H1 (cell line): ENCODE results near the gene NBEA. TPM values are rescaled to one million over a fixed set of nuclear protein-coding genes. Genes with fewer than 3 reads are reported as not detected.
A peak's percentile ranks its signal among the peaks of the same experiment; 100 is the strongest.

Source experiments
- CTCF ChIA-PET: fragments of 300-600 bp; sonication (Branson Sonifier 250); formaldehyde crosslinking; loops from one replicate; lab custom pipeline; 2021; ENCODE audit not compliant: partially characterized antibody; lab: Charles Lee
- POLR2A ChIA-PET: fragments of 300-600 bp; sonication (Branson Sonifier 250); formaldehyde crosslinking; loops from one replicate; lab custom pipeline; 2021; ENCODE audit warnings: inconsistent platforms; ENCODE audit not compliant: partially characterized antibody; lab: Charles Lee
- DNase-seq, 2 experiments: peaks; one replicate each; pipeline versions ENCODE4 v3.0.0 to v3.0.0-alpha.2; 2010 to 2022; ENCODE audit warnings: low spot score in 2 of 2, low read depth in 1 of 2, mixed read lengths in 1 of 2
- FAIRE-seq: peaks from 2 replicates; lab custom pipeline; 2011; peaks lifted over from hg19 to GRCh38; lab: Jason Lieb, UNC
- H2AFZ ChIP-seq: 2 replicates; pipeline ENCODE4 v1.8.1; 2012; ENCODE audit warnings: low read length, inconsistent platforms
- H2AK5ac ChIP-seq: 2 replicates; pipeline ENCODE4 v1.6.1; 2013; ENCODE audit warnings: low read depth, low read length
- H2BK120ac ChIP-seq: replicated peaks from 2 replicates; pipeline ENCODE3; 2013; ENCODE audit warnings: low read depth, low read length, inconsistent platforms
- H2BK12ac ChIP-seq: 2 replicates; pipeline ENCODE4 v1.6.1; 2013; ENCODE audit warnings: low read depth, low read length
- H2BK15ac ChIP-seq: 2 replicates; pipeline ENCODE4 v1.6.1; 2013; ENCODE audit warnings: low read length
- H2BK20ac ChIP-seq: 2 replicates; pipeline ENCODE4 v1.6.1; 2013; ENCODE audit warnings: low read length
- H2BK5ac ChIP-seq: 2 replicates; pipeline ENCODE4 v1.6.1; 2013; ENCODE audit warnings: low read depth, low read length
- H3K14ac ChIP-seq: 2 replicates; pipeline ENCODE4 v1.6.1; 2013; ENCODE audit warnings: inconsistent platforms; ENCODE audit not compliant: insufficient read length
- H3K18ac ChIP-seq: 2 replicates; pipeline ENCODE4 v1.6.1; 2013; ENCODE audit warnings: low read length; ENCODE audit errors: extremely low read depth
- H3K23ac ChIP-seq: 2 replicates; pipeline ENCODE4 v1.6.1; 2013; ENCODE audit warnings: inconsistent platforms; ENCODE audit not compliant: insufficient read length
- H3K23me2 ChIP-seq: 2 replicates; pipeline ENCODE4 v1.6.1; 2013; ENCODE audit warnings: low read depth, low read length
- H3K27ac ChIP-seq: 2 replicates; pipeline ENCODE4 v1.6.1; 2011; ENCODE audit warnings: low read depth, low read length, inconsistent platforms
- H3K27me3 ChIP-seq, 4 experiments: replicated peaks in 1 of 4; 1 replicate in 1 of 4; 2 replicates in 3 of 4; pipeline versions ENCODE4 v1.6.1 to v1.8.1; 2011 to 2013; ENCODE audit warnings: low read length in 3 of 4, mild to moderate bottlenecking in 3 of 4, inconsistent platforms in 2 of 4, mixed read lengths in 2 of 4, moderate library complexity in 1 of 4; ENCODE audit not compliant: control insufficient read depth in 3 of 4, insufficient read depth in 3 of 4; ENCODE audit errors: extremely low read depth in 1 of 4
- H3K36me3 ChIP-seq, 4 experiments: 2 replicates each; pipeline versions ENCODE4 v1.6.1 to v1.8.1; 2011 to 2013; ENCODE audit warnings: mild to moderate bottlenecking in 4 of 4, low read length in 3 of 4, moderate library complexity in 2 of 4, control low read depth in 1 of 4, inconsistent platforms in 1 of 4; ENCODE audit not compliant: insufficient read depth in 4 of 4, control insufficient read depth in 2 of 4
- H3K4ac ChIP-seq: replicated peaks from 2 replicates; pipeline ENCODE3; 2013; ENCODE audit warnings: low read length, low read depth, mixed read lengths, inconsistent platforms; ENCODE audit not compliant: insufficient read length
- H3K4me1 ChIP-seq, 4 experiments: replicated peaks in 1 of 4; 1 replicate in 1 of 4; 2 replicates in 3 of 4; pipeline versions ENCODE4 v1.6.1 to v1.8.1; 2011 to 2013; ENCODE audit warnings: low read length in 3 of 4, inconsistent platforms in 2 of 4, mixed read lengths in 1 of 4; ENCODE audit not compliant: insufficient read depth in 4 of 4, control insufficient read depth in 3 of 4
- H3K4me2 ChIP-seq, 2 experiments: 2 replicates each; pipeline versions ENCODE4 v1.6.1 to v1.8.1; 2011 to 2013; ENCODE audit warnings: low read depth in 2 of 2, low read length in 2 of 2, control low read depth in 1 of 2, inconsistent platforms in 1 of 2, mild to moderate bottlenecking in 1 of 2; ENCODE audit not compliant: insufficient read depth in 1 of 2
- H3K4me3 ChIP-seq, 4 experiments: fragments of 200-600, 300-600 bp in 1 of 4; sonication (generic), shearing (Covaris generic), sonication (Bioruptor Twin) in 1 of 4; 2 replicates each; pipeline versions ENCODE4 v1.5.1 to v1.8.1; 2011 to 2016; ENCODE audit warnings: low read length in 4 of 4, low read depth in 3 of 4, control low read depth in 2 of 4, inconsistent platforms in 2 of 4, mild to moderate bottlenecking in 2 of 4, mixed read lengths in 1 of 4, moderate library complexity in 1 of 4; ENCODE audit not compliant: insufficient read depth in 2 of 4; ENCODE audit errors: extremely low read depth in 1 of 4
- H3K56ac ChIP-seq: replicated peaks from 2 replicates; pipeline ENCODE3; 2013; ENCODE audit warnings: low read depth, mild to moderate bottlenecking, mixed read lengths, low read length, inconsistent platforms; ENCODE audit not compliant: insufficient read length
- H3K79me1 ChIP-seq: 2 replicates; pipeline ENCODE4 v1.6.1; 2013; ENCODE audit warnings: low read depth, low read length, control low read depth
- H3K79me2 ChIP-seq, 2 experiments: 2 replicates each; pipeline versions ENCODE4 v1.6.1 to v1.8.1; 2012 to 2013; ENCODE audit warnings: low read length in 2 of 2, mild to moderate bottlenecking in 2 of 2, inconsistent platforms in 1 of 2; ENCODE audit not compliant: insufficient read depth in 2 of 2, control insufficient read depth in 1 of 2
- H3K9ac ChIP-seq, 4 experiments: replicated peaks in 1 of 4; 1 replicate in 1 of 4; 2 replicates in 3 of 4; pipeline versions ENCODE4 v1.6.1 to v1.8.1; 2011 to 2013; ENCODE audit warnings: low read depth in 3 of 4, low read length in 3 of 4, control low read depth in 2 of 4, mild to moderate bottlenecking in 2 of 4, moderate library complexity in 2 of 4, inconsistent platforms in 1 of 4; ENCODE audit errors: extremely low read depth in 1 of 4
- H3K9me3 ChIP-seq, 2 experiments: 2 replicates each; pipeline versions ENCODE4 v1.6.1 to v1.8.1; 2012 to 2013; ENCODE audit warnings: mild to moderate bottlenecking in 2 of 2, moderate library complexity in 2 of 2, control low read depth in 1 of 2, inconsistent platforms in 1 of 2, low read depth in 1 of 2, low read length in 1 of 2, mixed read lengths in 1 of 2; ENCODE audit not compliant: insufficient read depth in 2 of 2
- H4K20me1 ChIP-seq, 2 experiments: replicated peaks in 1 of 2; 2 replicates each; pipeline versions ENCODE3 to v1.8.1; 2011 to 2013; ENCODE audit warnings: inconsistent platforms in 2 of 2, low read length in 2 of 2, mild to moderate bottlenecking in 1 of 2; ENCODE audit not compliant: insufficient read depth in 2 of 2, control insufficient read depth in 1 of 2
- H4K5ac ChIP-seq: 2 replicates; pipeline ENCODE4 v1.6.1; 2013; ENCODE audit warnings: low read length, low read depth, mixed read lengths, inconsistent platforms; ENCODE audit not compliant: insufficient read length
- H4K8ac ChIP-seq: 2 replicates; pipeline ENCODE4 v1.8.0; 2013; ENCODE audit warnings: mild to moderate bottlenecking, moderate library complexity, low read length, inconsistent platforms; ENCODE audit not compliant: insufficient read depth; ENCODE audit errors: extremely low read depth
- H4K91ac ChIP-seq: replicated peaks from 2 replicates; pipeline ENCODE3; 2013; ENCODE audit warnings: low read length, mixed read lengths, inconsistent platforms; ENCODE audit not compliant: insufficient read length
- CHD2 ChIP-seq: IDR thresholded peaks from 2 replicates; pipeline ENCODE4 v1.6.1; 2012; ENCODE audit warnings: low read length, improper control_type of control experiment
- RAD21 ChIP-seq, 2 experiments: IDR thresholded peaks in 1 of 2; conservative IDR thresholded peaks in 1 of 2; 2 replicates each; pipeline ENCODE4 v1.6.1; 2011; ENCODE audit warnings: low read depth in 2 of 2, low read length in 2 of 2, improper control_type of control experiment in 1 of 2, inconsistent platforms in 1 of 2, mild to moderate bottlenecking in 1 of 2, moderate library complexity in 1 of 2
- WGBS, 2 experiments: shearing (Covaris generic) in 1 of 2; methylation state at CpG; one replicate each; pipeline versions ENCODE4 v1.1.6 to v1.1.7; 2013 to 2015; ENCODE audit warnings: low lambda C conversion rate in 2 of 2, mixed read lengths in 2 of 2, inconsistent platforms in 1 of 2, low coverage in 1 of 2, missing lambda C conversion rate in 1 of 2; ENCODE audit not compliant: insufficient replicate concordance in 2 of 2, insufficient coverage in 1 of 2, insufficient read length in 1 of 2; ENCODE audit errors: extremely low coverage in 1 of 2, missing lambda C conversion rate in 1 of 2; 5-methylcytosine and 5-hydroxymethylcytosine counted together
- polyA plus RNA-seq, 7 experiments: library from polyadenylated mRNA; depleted of rRNA in 3 of 7; stranded (reverse) in 5 of 7; unstranded in 2 of 7; fragments of >200 nt in 5 of 7; fragments of 200-250 nt in 2 of 7; gene quantifications; 1 replicate in 5 of 7; 2 replicates in 1 of 7; 4 replicates in 1 of 7; pipeline versions ENCODE4 v1.2.1 to v1.2.3, GENCODE V29; 2011 to 2013; ENCODE audit warnings: missing spikeins in 2 of 7, mixed read lengths in 2 of 7
- total RNA-seq: library from RNA; stranded (reverse); fragmentation: NEBNext Ultra II Directional; extraction: Animal tissue kit (Norgen Biotek cat#: 25700); gene quantifications from 2 replicates; pipeline ENCODE4 v1.2.1, GENCODE V29; 2021

The NBEA gene
- total and polyA plus RNA-seq, 2 of the 8 experiments (the other 6 are each of a cell fraction or from before 2014, with no cell fraction given): 14.2 to 21.5 TPM

DNA sequence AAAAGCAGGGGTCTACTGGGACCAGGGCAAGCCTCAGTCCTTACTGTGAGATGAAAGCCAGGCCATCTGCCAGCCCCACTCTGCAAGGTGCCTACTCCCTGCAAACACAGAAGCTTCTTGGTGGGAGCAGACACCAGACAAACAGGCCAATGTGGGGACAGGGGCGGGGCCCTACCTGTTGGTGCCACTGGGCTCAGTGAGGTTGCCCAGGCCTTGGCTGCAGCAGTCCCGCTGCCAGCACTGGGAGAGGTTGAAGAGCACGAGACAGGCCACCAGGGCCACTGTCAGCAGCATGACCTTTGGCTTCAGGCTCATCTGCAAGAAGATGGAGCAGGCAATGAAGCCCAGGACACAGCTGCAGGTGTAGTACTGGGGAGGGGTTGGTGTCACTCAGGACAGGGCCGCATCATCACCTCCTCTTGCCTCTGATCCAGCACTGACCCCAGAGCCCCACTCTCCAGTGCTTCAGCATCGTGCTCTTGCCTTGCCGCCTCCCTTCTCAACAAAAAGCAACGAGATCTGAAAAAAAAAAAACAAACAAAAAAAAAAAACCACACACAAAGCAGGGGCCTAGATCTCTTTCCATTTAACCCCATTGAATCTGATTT lies 72.6 kb downstream of the NBEA start:
- H3K36me3 ChIP-seq: no peaks in the 10 kb centered on the region
- 0 out of 4 replicates have a peak overlapping the region, but pooled peaks of 1 of the 2 experiments have one; percentile 12 for H3K4me2 ChIP-seq
- H3K79me2 ChIP-seq: peaks cover 0 to 90% of the 10 kb centered on the region in 2 experiments; a peak in 3 of 4 replicates
- FAIRE-seq: no peak
- H2BK5ac ChIP-seq: 0 out of 2 replicates have a peak overlapping the region, but pooled peaks have one; percentile 8
- H3K4me3 ChIP-seq: no peak overlapping the region
- H2AK5ac ChIP-seq: no peak overlapping the region
- H2BK12ac ChIP-seq: no peak overlapping the region
- no peak overlapping the region for H3K27ac ChIP-seq
- H3K18ac ChIP-seq: no peak overlapping the region
- H4K5ac ChIP-seq: no peak overlapping the region
- no peaks in the 10 kb centered on the region for H4K20me1 ChIP-seq
- no peak overlapping the region for H3K23ac ChIP-seq
- no peaks in the 10 kb centered on the region for H3K27me3 ChIP-seq
- H2BK120ac ChIP-seq: no peak overlapping the region
- no peak overlapping the region for H2BK20ac ChIP-seq
- TF ChIP-seq RAD21 (IDR thresholded peaks at IDR 0.05 in 1 of 2, conservative IDR thresholded peaks at IDR 0.05 in 1 of 2; ENCODE audit: low read depth in 2 of 2, low read length in 2 of 2) (0 out of 4 replicates have a peak, but pooled peaks of 1 of the 2 experiments have one; percentile 2), CHD2 (no peak)
- TF ChIP-seq, all 59 proteins: peak for 1
- no peak overlapping the region for H3K56ac ChIP-seq
- no peaks in the 10 kb centered on the region for H3K9me3 ChIP-seq
- H4K91ac ChIP-seq: no peak overlapping the region
- H3K14ac ChIP-seq: no peak overlapping the region
- H2AFZ ChIP-seq: no peak overlapping the region
- DNase-seq: no peak
- no peak overlapping the region for H2BK15ac ChIP-seq
- no peak overlapping the region for H3K4ac ChIP-seq
- ChIA-PET POLR2A (no interaction called here), CTCF (interaction anchor here (0.9 kb wide), 1 partner anchor 10 kb away, joined by 4 read pairs; no protein-coding TSS in a partner anchor)
- H3K4me1 ChIP-seq: peaks cover 2 to 11% (median 4%) of the 10 kb centered on the region in 4 experiments; a peak in 6 of 7 replicates
- no peaks in the 10 kb centered on the region for H3K23me2 ChIP-seq
- H3K79me1 ChIP-seq: no peaks in the 10 kb centered on the region; the same call in 1 of the 2 replicates
- no peak overlapping the region for H3K9ac ChIP-seq
- no peak overlapping the region for H4K8ac ChIP-seq
- WGBS, 2 experiments: 86% methylated on average over 6 of the region's 7 CpGs; no CpG with 5 or more reads in 1 of the 2 experiments
